HG03432 (cell line): ENCODE data around the gene LTBP2.

ENCODE experiments used
- ATAC-seq: cut with Tn5 transposase; IDR thresholded peaks from one replicate; pipeline ENCODE4 v1.9.1; 2021; ENCODE audit warnings: mild to moderate bottlenecking, moderate library complexity; ENCODE audit not compliant: unreplicated experiment

Gene LTBP2

GRCh38 chr14:74611650-74612349, at the start of gene LTBP2:
Gene LTBP2, minus strand, starts transcription at chr14:74612237. Its CDS starts 293 bp downstream, at chr14:74611944.
- ATAC-seq = no peak

DNA sequence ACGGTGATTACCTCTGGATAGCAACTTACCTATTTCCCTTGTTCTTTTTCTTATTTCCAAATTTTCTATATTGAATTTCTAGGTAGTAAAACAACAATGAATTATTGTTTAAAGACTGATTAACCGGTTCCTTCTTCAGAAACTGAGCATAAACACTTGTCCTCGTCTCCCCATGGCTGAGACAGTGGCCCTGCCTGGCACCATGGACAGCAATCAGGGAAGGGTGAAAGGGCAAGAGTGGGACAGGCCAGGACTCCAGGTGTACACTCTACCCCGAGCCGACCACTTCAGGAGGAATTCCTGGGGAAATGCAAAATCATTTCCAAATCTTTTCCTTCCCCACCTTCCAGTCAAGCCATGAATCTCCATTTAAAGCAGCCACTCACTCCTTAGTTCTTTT, 48.8 kb upstream of the LTBP2 start:
- ATAC-seq = no peak

DNA sequence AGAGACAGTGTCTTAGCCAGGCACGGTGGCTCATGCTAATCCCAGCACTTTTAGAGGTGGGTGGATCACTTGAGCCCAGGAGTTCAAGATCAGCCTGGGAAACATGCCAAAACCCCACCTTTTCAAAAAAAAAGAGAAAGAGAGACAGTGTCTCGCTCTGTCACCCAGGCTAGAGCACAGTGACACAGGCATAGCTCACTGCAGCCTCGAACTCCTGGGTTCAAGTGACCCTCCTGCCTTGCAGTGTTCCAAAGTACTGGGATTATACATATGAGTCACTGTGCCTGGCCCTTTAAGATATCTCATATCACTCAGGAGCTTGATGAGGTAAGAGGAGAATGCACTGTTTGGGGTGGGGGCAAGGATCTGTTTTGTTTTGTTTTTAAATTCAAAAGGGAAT, 48.1 kb upstream of the LTBP2 start:
- no peak for ATAC-seq

- ATAC-seq = no peak
Observed at GRCh38 chr14:74658535-74659131, 46.6 kb upstream of the LTBP2 start.

- no peak for ATAC-seq
Observed at GRCh38 chr14:74656964-74657363, 44.9 kb upstream of the LTBP2 start.

GRCh38 chr14:74655599-74656395, 43.8 kb upstream of the LTBP2 start:
- ATAC-seq = no peak

- no peak for ATAC-seq
Observed at GRCh38 chr14:74654931-74655330, 42.9 kb upstream of the LTBP2 start.

DNA sequence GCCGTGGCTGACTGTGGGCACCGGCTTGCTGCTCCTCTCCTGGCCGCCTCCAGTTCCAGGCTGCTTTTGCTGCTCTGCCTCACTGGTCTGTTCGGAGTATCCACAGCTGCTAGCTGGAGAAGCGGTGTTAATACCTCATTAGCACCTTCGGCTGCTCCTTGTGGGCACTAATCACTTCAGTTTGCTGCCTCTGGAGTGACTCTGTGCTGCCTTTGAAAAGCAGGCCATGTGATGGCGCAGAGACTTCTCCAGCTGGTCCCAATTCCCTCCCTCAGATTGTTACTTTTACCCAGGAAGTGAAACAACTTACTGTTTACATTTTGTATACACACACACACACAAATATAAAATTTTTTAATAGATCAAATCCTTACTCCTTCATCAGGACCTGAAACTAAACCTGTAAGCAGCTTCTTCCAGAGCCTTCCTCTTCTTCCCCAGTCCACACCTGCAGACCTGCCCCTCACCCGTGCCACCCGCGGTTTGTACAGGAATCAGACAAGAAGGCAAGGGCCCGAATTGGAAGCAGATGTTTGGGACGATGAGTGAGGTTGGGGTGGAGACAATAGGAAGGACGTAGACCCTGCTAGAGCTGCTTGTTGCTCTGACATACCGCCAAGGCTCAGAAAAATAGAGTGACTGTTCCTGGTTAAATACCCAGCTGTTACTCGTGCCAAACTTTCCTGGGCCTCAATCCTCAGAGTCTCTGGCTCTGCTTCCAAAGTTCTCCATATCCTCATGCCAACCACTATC, 41.5 kb upstream of the LTBP2 start:
- no peak for ATAC-seq

GRCh38 chr14:74652541-74652940, 40.5 kb upstream of the LTBP2 start:
- no peak for ATAC-seq

DNA sequence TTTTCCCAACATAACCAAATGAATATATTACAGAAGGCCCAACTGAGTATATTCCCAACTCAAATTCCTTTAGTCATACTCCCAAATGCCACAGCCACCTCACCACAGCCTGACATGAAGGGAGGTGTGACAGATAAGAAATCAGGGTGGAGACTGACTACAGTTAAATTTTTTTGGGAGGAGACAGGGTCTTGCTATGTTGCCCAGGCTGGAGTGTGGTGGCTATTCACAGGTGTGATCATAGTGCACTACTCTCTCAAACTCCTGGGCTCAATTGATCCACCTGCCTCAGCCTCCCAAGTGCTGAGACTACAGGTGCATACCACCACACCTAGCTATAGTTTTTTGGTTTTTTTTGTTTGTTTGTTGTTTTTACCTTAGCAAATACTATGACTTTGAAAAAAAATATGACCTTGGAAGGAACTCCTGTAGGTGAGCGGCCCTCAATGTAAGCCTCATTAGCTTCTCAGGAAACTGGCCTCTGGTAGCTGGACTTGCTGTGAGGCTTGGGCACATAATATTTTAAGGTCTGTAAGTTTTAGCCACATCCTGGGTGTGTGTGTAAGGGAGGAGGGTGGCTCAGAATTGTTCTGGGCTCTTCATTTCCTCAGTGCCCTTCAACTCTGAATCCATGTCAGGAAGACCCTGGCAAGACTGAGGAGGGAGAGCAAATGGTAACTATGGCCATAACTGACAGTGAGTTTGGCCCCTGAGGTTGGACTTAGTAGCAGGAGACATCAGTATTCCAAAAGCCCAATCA, 39.1 kb upstream of the LTBP2 start:
- no peak for ATAC-seq

DNA sequence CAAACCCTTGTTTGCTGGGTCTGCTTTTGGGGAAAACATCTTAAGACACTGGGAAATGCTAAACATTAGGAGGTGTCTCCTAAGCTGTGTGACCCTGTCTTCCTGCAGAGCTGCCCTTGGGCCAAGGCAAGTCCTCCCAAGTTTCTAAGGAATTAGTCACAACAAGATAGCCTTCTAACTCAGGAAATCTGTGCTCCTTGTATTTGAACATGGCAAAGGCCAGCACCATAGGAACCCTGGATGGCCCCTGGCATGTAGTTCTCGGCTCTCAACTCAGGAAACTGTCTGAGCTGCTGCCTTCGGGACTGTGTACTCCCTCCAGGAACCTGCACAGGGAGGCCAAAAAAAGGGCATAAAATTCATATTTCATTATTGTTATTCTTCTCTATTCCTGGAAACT, 37.6 kb upstream of the LTBP2 start:
- no peak for ATAC-seq

GRCh38 chr14:74649167-74649566, 37.1 kb upstream of the LTBP2 start:
- ATAC-seq = no peak

GRCh38 chr14:74648601-74649000, 36.6 kb upstream of the LTBP2 start:
- no peak for ATAC-seq

DNA sequence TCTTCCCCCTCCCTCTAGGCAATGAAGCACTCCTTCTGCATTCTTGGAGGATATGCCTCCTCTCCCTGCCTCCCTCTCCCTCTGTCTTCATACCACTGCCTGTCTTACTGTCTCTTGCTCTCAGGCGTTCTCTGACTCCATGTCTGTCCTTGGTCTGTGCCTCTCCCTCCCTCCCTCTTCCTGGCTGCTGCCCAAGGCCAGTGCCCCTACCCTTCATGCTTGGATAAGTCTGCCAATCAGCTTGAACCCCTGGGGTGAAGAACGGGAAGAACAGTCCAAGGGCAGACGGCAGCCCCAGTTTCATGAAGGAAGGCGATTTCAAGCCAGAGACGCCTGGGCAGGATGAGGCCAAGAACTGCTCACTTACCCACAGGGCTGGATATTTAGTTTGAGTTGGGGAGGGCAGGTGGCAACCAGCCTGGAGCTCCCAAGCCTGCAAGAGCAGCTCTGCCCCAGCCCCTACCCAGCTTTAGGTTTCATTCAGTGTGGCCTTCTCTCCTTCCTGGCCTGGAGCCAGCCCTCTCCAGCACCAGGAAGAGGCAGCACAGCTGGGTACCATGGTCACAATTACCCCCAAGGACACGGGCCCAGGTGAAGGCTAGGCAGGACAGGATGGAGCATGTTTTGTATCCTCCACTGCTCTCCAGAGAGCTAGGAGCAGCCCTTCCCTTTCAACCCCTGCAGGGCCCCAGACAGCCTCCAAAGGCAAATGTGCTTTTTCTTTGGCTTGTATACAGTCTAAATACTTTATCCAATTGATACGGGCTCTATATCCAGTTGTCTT, 35.8 kb upstream of the LTBP2 start:
- ATAC-seq = no peak

- no peak for ATAC-seq
Observed at GRCh38 chr14:74647061-74647677, 35.1 kb upstream of the LTBP2 start.

DNA sequence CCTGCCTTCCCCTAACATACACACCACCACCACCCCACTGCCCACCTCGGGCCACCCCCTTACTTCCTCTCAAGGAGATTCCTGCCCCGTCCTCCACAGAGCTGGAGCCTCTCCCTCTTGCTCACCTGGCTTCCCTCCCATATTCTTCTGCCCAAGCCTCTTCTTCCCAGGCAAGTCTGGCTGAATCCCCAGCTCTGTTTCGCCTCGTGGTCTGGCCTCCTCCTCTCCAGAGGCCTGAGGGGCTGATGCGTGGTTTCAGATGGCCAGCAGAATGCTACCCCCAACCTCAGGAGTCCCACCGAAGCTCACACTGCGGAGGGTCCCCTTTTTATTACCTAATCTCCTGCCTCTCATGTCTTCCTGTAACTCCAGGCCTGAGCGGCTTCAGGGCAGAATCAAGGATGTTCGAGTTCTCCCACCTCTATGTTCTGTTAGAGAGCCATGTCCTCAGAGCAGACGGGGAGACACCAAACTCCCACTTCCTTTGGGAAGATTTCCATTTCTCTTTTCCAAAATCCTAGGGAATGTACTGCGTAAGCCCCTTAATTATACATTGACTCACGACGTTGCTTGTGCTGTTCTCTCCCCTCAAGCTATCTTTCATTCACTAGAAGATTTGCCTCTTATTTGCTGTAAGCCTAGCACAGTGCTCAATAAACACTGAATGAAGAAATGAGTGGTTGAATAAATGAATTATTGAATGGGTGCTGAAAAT, 33.9 kb upstream of the LTBP2 start:
- ATAC-seq = no peak

- no peak for ATAC-seq
Observed at GRCh38 chr14:74645244-74645643, 33.2 kb upstream of the LTBP2 start.

- ATAC-seq = no peak
Observed at GRCh38 chr14:74641601-74642391, 29.8 kb upstream of the LTBP2 start.
